PC-3 (cell line): ENCODE results near the gene POU2AF3. TPM values are rescaled to one million over a fixed set of nuclear protein-coding genes. Genes with fewer than 3 reads are reported as not detected.

Experiments used
- ATAC-seq: fragments of 200-7000 bp; cut with Tn5 transposase; 2 replicates; pipeline ENCODE4 v1.9.1; 2020; ENCODE audit warnings: mild to moderate bottlenecking, moderate library complexity
- BruUV-seq: library from RNA; stranded (reverse); fragments of 400-500 nt; replicated peaks from 2 replicates; lab custom pipeline; 2021; lab: Mats Ljungman, UMichigan
- CTCF ChIA-PET: fragments of 300-600 bp; sonication (Branson Sonifier 250); formaldehyde crosslinking; loops from one replicate; lab custom pipeline; 2022; ENCODE audit warnings: antibody characterized with exemption; lab: Charles Lee
- POLR2A ChIA-PET: fragments of 300-600 bp; sonication (Branson Sonifier 250); formaldehyde crosslinking; loops from one replicate; lab custom pipeline; 2022; ENCODE audit warnings: antibody characterized with exemption; ENCODE audit not compliant: unreplicated experiment; lab: Charles Lee
- DNase-seq: peaks from one replicate; pipeline ENCODE4 v3.0.0-alpha.2; 2015
- H2AFZ ChIP-seq: fragments of 300-600 bp; sonication (generic); 2 replicates; pipeline ENCODE4 v1.6.0; 2016; ENCODE audit warnings: antibody characterized with exemption, low read length
- H3F3A ChIP-seq: fragments of 300-600 bp; sonication (generic); one replicate; pipeline ENCODE4 v1.6.0; 2017; ENCODE audit warnings: antibody characterized with exemption, low read length, control low read depth, mild to moderate bottlenecking; ENCODE audit not compliant: unreplicated experiment
- H3K27ac ChIP-seq: fragments of 300-600 bp; sonication (generic); 2 replicates; pipeline ENCODE4 v1.5.1; 2016; ENCODE audit warnings: mild to moderate bottlenecking, low read length
- H3K27me3 ChIP-seq: fragments of 300-600 bp; sonication (generic); 2 replicates; pipeline ENCODE4 v1.6.1; 2016; ENCODE audit warnings: low read length, mixed read lengths
- H3K36me3 ChIP-seq: fragments of 300-600 bp; sonication (generic); 2 replicates; pipeline ENCODE4 v1.6.1; 2016; ENCODE audit warnings: low read depth, mixed run types, low read length, mixed read lengths
- H3K4me1 ChIP-seq: fragments of 300-600 bp; sonication (generic); 2 replicates; pipeline ENCODE4 v1.5.1; 2016; ENCODE audit warnings: low read length; ENCODE audit not compliant: insufficient read depth
- H3K4me2 ChIP-seq: fragments of 300-600 bp; sonication (generic); 2 replicates; pipeline ENCODE4 v1.6.0; 2016; ENCODE audit warnings: low read length
- H3K4me3 ChIP-seq: fragments of 300-600 bp; sonication (generic); 2 replicates; pipeline ENCODE4 v1.5.1; 2016; ENCODE audit warnings: mild to moderate bottlenecking, low read length, mixed read lengths
- H3K79me2 ChIP-seq: fragments of 300-600 bp; sonication (generic); 2 replicates; pipeline ENCODE4 v1.6.1; 2017; ENCODE audit warnings: low read length, mixed read lengths
- H3K9ac ChIP-seq: fragments of 300-600 bp; sonication (generic); 2 replicates; pipeline ENCODE4 v1.6.0; 2016; ENCODE audit warnings: mild to moderate bottlenecking, low read length
- H3K9me2 ChIP-seq: fragments of 300-600 bp; sonication (generic); replicated peaks from 2 replicates; pipeline ENCODE4 v1.6.1; 2016; ENCODE audit warnings: mixed run types, low read length, mixed read lengths
- H3K9me3 ChIP-seq: fragments of 300-600 bp; sonication (generic); 2 replicates; pipeline ENCODE4 v1.6.1; 2016; ENCODE audit warnings: low read length, mixed read lengths
- H4K20me1 ChIP-seq: fragments of 300-600 bp; sonication (generic); 2 replicates; pipeline ENCODE4 v1.6.1; 2016; ENCODE audit warnings: low read length, mixed read lengths
- CTCF ChIP-seq: fragments of 300-600 bp; sonication (generic); conservative IDR thresholded peaks from 2 replicates; pipeline ENCODE4 v1.5.1; 2017; ENCODE audit warnings: antibody characterized with exemption, low read depth, mild to moderate bottlenecking, low read length
- EZH2 ChIP-seq: fragments of 300-600 bp; sonication (generic); IDR thresholded peaks from one replicate; pipeline ENCODE4 v1.6.1; 2017; ENCODE audit warnings: antibody characterized with exemption, mild to moderate bottlenecking, low read length; ENCODE audit not compliant: unreplicated experiment
- EZH2phosphoT487 ChIP-seq: fragments of 300-600 bp; sonication (generic); IDR thresholded peaks from 2 replicates; pipeline ENCODE4 v1.6.1; 2018; ENCODE audit warnings: mild to moderate bottlenecking, antibody characterized with exemption, low read length, borderline replicate concordance
- intact Hi-C: fragments of 100-400 bp; cut with micrococcal nuclease; formaldehyde crosslinking; loops from 2 replicates; pipeline ENCODE4 v1.9.0; 2023
- total RNA-seq: library from RNA; depleted of rRNA; stranded (reverse); fragments of >200 nt; gene quantifications from 2 replicates; pipeline ENCODE4 v1.2.3, GENCODE V29; 2014

The POU2AF3 gene
- total RNA-seq, 1 experiment from 2014 or later: not detected

- Histone ChIP-seq H3K27me3 (peaks cover 46% of the 10 kb centered on the region), H3K79me2 (no peaks in the 10 kb centered on the region), H2AFZ (no peak overlapping the region), H3K36me3 (no peaks in the 10 kb centered on the region), H3K4me1 (no peaks in the 10 kb centered on the region), H4K20me1 (no peaks in the 10 kb centered on the region), H3K4me3 (no peak overlapping the region), H3F3A (no peaks in the 10 kb centered on the region), H3K27ac (no peak overlapping the region), H3K4me2 (no peak overlapping the region), H3K9me3 (no peaks in the 10 kb centered on the region), H3K9me2 (no peaks in the 10 kb centered on the region), H3K9ac (no peak overlapping the region)
- no peak for ATAC-seq
- POLR2A ChIA-PET: no interaction called here
- TF ChIP-seq EZH2phosphoT487 (no peak), CTCF (no peak), EZH2 (no peak)
- no TSS peak for BruUV-seq
- CTCF ChIA-PET: no interaction called here
- intact Hi-C loops: no loop called here
- DNase-seq: no peak
Measured at GRCh38 chr11:111329306-111330204, 31.2 kb downstream of the POU2AF3 start.

- no peak for DNase-seq
- intact Hi-C loops: no loop called here
- no peak overlapping the region for H3K9ac ChIP-seq
Measured at GRCh38 chr11:111330234-111330893, 32.0 kb downstream of the POU2AF3 start.

More at GRCh38 chr11:111330234-111330893, 32.0 kb downstream of the POU2AF3 start:
- Histone ChIP-seq H3K27ac (no peak overlapping the region), H3K79me2 (no peaks in the 10 kb centered on the region), H2AFZ (no peak overlapping the region), H3K9me3 (no peaks in the 10 kb centered on the region), H3F3A (no peaks in the 10 kb centered on the region), H3K27me3 (peaks cover 43% of the 10 kb centered on the region), H3K4me3 (no peak overlapping the region), H4K20me1 (no peaks in the 10 kb centered on the region), H3K36me3 (no peaks in the 10 kb centered on the region), H3K9me2 (no peaks in the 10 kb centered on the region), H3K4me1 (no peaks in the 10 kb centered on the region), H3K4me2 (no peak overlapping the region)
- ATAC-seq: no peak
- BruUV-seq: no TSS peak
- TF ChIP-seq EZH2: no peak
- TF ChIP-seq EZH2phosphoT487: no peak
- no peak for TF ChIP-seq CTCF
- ChIA-PET POLR2A (no interaction called here), CTCF (no interaction called here)
